ENCODE measurements around the gene ECHS1. TPM values are rescaled to one million over a fixed set of nuclear protein-coding genes. Genes with fewer than 3 reads are reported as not detected.

Gene ECHS1
- polyA plus RNA-seq, 3 donors, result 34.6 to 102 (median 85.1) TPM

- H3K4me1 ChIP-seq (ENCODE audit: control insufficient read depth in 1 of 2, insufficient read depth in 2 of 2, low read length in 2 of 2), result peaks cover 7 to 12% of the 10 kb centered on the region in 2 donors
- intact Hi-C loops (cut with micrococcal nuclease), result no loop called here
- peak overlapping the region; percentile 9 to 70 for H3K4me3 Mint-ChIP-seq
- WGBS (ENCODE audit: insufficient coverage), result 2% methylated on average over 57 of the region's 75 CpGs
- TF ChIP-seq, protein P1, sequence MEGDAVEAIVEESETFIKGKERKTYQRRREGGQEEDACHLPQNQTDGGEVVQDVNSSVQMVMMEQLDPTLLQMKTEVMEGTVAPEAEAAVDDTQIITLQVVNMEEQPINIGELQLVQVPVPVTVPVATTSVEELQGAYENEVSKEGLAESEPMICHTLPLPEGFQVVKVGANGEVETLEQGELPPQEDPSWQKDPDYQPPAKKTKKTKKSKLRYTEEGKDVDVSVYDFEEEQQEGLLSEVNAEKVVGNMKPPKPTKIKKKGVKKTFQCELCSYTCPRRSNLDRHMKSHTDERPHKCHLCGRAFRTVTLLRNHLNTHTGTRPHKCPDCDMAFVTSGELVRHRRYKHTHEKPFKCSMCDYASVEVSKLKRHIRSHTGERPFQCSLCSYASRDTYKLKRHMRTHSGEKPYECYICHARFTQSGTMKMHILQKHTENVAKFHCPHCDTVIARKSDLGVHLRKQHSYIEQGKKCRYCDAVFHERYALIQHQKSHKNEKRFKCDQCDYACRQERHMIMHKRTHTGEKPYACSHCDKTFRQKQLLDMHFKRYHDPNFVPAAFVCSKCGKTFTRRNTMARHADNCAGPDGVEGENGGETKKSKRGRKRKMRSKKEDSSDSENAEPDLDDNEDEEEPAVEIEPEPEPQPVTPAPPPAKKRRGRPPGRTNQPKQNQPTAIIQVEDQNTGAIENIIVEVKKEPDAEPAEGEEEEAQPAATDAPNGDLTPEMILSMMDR (IDR thresholded peaks at IDR 0.05), result no peak
- peak; percentile 28 to 68 (median 44) for DNase-seq
- peak overlapping the region in 1 of 3 experiments; percentile 44 for H3K4me3 ChIP-seq (replicated peaks in 1 of 3; ENCODE audit: low read depth in 2 of 3, low read length in 3 of 3)
- peak overlapping the region; percentile 8 for H3K9ac ChIP-seq (ENCODE audit: insufficient read depth, low read length, poor library complexity, severe bottlenecking)
- H3K9me3 Mint-ChIP-seq, result peaks cover 0 to 18% (median 7%) of the 10 kb centered on the region in 7 donors
- peaks cover 7% of the 10 kb centered on the region for H3K4me1 Mint-ChIP-seq
- H3K27me3 Mint-ChIP-seq (ENCODE audit: low read depth in 3 of 3), result peaks cover 32 to 48% (median 43%) of the 10 kb centered on the region in 3 donors
- H3K27ac Mint-ChIP-seq, result no peak overlapping the region
- H3K9me3 ChIP-seq (replicated peaks in 1 of 2; ENCODE audit: control insufficient read depth in 1 of 2, insufficient read depth in 1 of 2, low read length in 2 of 2), result peaks cover 5 to 33% of the 10 kb centered on the region in 2 donors
- H3K27ac ChIP-seq (ENCODE audit: low read depth in 1 of 2, low read length in 2 of 2), result no peak overlapping the region
- no peaks in the 10 kb centered on the region for H3K79me2 ChIP-seq (ENCODE audit: insufficient read depth, low read length)
- H3K27me3 ChIP-seq (ENCODE audit: control insufficient read depth in 2 of 2, insufficient read depth in 2 of 2, low read length in 2 of 2), result peaks cover 11 to 63% of the 10 kb centered on the region in 2 donors
- H3K36me3 ChIP-seq (replicated peaks in 1 of 2; ENCODE audit: control insufficient read depth in 1 of 2, insufficient read depth in 2 of 2, low read length in 2 of 2), result no peaks in the 10 kb centered on the region
- H2AFZ ChIP-seq (ENCODE audit: insufficient read depth, low read depth, low read length, poor library complexity, severe bottlenecking), result peak overlapping the region; percentile 41
- H3K4me2 ChIP-seq (replicated peaks; ENCODE audit: extremely low read depth, low read length, poor library complexity, severe bottlenecking), result peak overlapping the region; percentile 48
- H3K36me3 Mint-ChIP-seq, result no peaks in the 10 kb centered on the region
- no peaks in the 10 kb centered on the region for H4K20me1 ChIP-seq (ENCODE audit: insufficient read depth, low read length)
Measured at GRCh38 chr10:133335246-133336117, 37.7 kb downstream of the ECHS1 start.

DNA sequence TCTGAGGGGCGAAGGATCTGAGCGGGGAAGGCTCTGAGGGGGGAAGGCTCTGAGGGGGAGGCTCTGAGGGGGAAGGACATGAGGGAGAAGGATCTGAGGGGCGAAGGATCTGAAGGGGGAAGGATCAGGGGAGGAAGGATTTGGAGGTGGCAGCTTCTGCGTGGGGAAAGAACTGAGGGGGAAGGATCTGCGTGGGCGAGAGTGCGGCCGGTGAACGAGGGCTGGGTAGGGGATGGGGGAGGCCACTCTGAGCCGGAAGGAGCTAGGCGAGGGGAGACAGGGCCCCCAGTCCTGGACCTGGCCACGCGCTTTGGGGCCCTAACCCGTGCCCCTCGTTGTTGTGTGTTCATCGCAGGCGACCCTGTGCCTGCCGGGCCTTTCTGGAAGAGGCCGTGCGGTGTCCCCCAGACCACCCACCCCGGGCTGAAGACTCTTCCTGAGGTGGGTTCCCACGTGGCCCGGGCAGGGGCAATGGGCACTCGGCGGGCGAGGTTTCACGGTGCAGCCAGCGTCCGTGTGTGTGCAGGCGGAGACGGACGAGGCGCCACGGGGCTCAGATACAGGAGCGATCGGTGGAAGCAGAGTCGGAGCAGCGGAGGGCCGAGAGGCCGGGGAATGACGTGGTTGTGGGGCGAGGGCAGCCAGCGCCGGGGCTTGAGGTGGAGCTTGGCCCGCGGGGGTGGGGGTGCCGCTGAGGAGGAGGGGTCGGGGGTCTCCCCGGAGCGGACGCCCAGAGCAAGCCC lies 38.5 kb downstream of the ECHS1 start:
- no peak overlapping the region for H3K27ac ChIP-seq (ENCODE audit: low read depth in 1 of 2, low read length in 2 of 2)
- Mint-ChIP-seq H3K27me3 (ENCODE audit: low read depth in 3 of 3) (peaks cover 39 to 53% (median 46%) of the 10 kb centered on the region in 3 donors), H3K4me1 (peaks cover 7% of the 10 kb centered on the region), H3K36me3 (no peaks in the 10 kb centered on the region), H3K4me3 (peak overlapping the region; percentile 24 to 87), H3K9me3 (peaks cover 0 to 18% (median 7%) of the 10 kb centered on the region in 7 donors), H3K27ac (peak overlapping the region in 2 of 7 donors; percentile 4 to 53)
- H2AFZ ChIP-seq (ENCODE audit: insufficient read depth, low read depth, low read length, poor library complexity, severe bottlenecking), result peak overlapping the region; percentile 41
- H3K4me3 ChIP-seq (replicated peaks in 1 of 3; ENCODE audit: low read depth in 2 of 3, low read length in 3 of 3), result peak overlapping the region in 1 of 3 experiments; percentile 44
- no peaks in the 10 kb centered on the region for H3K36me3 ChIP-seq (replicated peaks in 1 of 2; ENCODE audit: control insufficient read depth in 1 of 2, insufficient read depth in 2 of 2, low read length in 2 of 2)
- peaks cover 10 to 16% of the 10 kb centered on the region in 2 donors for H3K4me1 ChIP-seq (ENCODE audit: control insufficient read depth in 1 of 2, insufficient read depth in 2 of 2, low read length in 2 of 2)
- no peaks in the 10 kb centered on the region for H3K79me2 ChIP-seq (ENCODE audit: insufficient read depth, low read length)
- intact Hi-C loops (cut with micrococcal nuclease), result no loop called here
- no peaks in the 10 kb centered on the region for H4K20me1 ChIP-seq (ENCODE audit: insufficient read depth, low read length)
- peak overlapping the region; percentile 48 for H3K4me2 ChIP-seq (replicated peaks; ENCODE audit: extremely low read depth, low read length, poor library complexity, severe bottlenecking)
- 22% methylated on average over 51 of the region's 51 CpGs for WGBS (ENCODE audit: insufficient coverage)
- DNase-seq, result no peak
- TF ChIP-seq, protein P1 (IDR thresholded peaks at IDR 0.05), result no peak
- H3K9me3 ChIP-seq (replicated peaks in 1 of 2; ENCODE audit: control insufficient read depth in 1 of 2, insufficient read depth in 1 of 2, low read length in 2 of 2), result peaks cover 5 to 33% of the 10 kb centered on the region in 2 donors
- peaks cover 13 to 67% of the 10 kb centered on the region in 2 donors for H3K27me3 ChIP-seq (ENCODE audit: control insufficient read depth in 2 of 2, insufficient read depth in 2 of 2, low read length in 2 of 2)
- peak overlapping the region; percentile 8 for H3K9ac ChIP-seq (ENCODE audit: insufficient read depth, low read length, poor library complexity, severe bottlenecking)

All from CD14-positive monocyte (primary cell).